Tibial nerve (tissue), 3 donors: ENCODE results near the gene SNX20.

ENCODE experiments used
- POLR2A ChIP-seq, 2 donors: fragments of 450-650 bp; IDR thresholded peaks; one replicate each; pipeline ENCODE4 v1.6.1; 2017; ENCODE audit warnings: antibody characterized with exemption in 2 of 2, mild to moderate bottlenecking in 2 of 2, moderate library complexity in 2 of 2
- TF ChIP-seq, protein P1 (sequence below), 5 experiments: fragments of 200-600 bp in 3 of 5; fragments of 450-650 bp in 2 of 5; sonication (generic) in 3 of 5; IDR thresholded peaks; one replicate each; pipeline ENCODE4 v1.5.1; 2016 to 2019; ENCODE audit warnings: antibody characterized with exemption in 5 of 5, mild to moderate bottlenecking in 3 of 5, moderate library complexity in 2 of 5

DNA sequence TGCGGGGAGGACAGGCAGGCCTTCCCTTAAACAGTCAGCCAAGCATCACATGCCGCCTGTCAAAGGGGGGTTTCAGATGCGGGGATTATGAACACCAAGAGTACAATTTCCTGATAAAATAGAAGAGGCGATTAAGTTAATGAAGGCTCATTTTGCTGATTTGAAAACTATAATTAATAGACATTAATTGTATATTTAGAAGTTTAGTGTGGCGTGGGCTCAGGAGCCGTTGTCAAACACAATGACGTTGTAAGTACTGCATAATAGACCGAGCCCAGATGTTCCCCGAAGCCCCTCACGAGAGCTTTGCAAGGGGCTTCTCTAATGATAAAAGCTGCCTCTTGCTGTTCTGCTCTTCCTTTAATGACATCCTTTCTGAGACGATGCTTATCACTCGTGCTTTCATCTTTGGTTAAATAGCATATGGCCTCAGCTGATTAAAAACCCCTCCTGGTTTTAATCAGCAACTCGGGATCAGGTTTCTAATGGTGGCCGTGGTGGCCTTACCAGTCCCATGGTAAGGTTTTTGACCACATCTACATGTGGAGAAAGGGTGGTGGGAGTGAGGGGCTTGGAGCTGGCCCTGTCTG is 28.2 kb downstream of the SNX20 start:
- TF ChIP-seq, protein P1, sequence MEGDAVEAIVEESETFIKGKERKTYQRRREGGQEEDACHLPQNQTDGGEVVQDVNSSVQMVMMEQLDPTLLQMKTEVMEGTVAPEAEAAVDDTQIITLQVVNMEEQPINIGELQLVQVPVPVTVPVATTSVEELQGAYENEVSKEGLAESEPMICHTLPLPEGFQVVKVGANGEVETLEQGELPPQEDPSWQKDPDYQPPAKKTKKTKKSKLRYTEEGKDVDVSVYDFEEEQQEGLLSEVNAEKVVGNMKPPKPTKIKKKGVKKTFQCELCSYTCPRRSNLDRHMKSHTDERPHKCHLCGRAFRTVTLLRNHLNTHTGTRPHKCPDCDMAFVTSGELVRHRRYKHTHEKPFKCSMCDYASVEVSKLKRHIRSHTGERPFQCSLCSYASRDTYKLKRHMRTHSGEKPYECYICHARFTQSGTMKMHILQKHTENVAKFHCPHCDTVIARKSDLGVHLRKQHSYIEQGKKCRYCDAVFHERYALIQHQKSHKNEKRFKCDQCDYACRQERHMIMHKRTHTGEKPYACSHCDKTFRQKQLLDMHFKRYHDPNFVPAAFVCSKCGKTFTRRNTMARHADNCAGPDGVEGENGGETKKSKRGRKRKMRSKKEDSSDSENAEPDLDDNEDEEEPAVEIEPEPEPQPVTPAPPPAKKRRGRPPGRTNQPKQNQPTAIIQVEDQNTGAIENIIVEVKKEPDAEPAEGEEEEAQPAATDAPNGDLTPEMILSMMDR (IDR thresholded peaks at IDR 0.05): no peak
- TF ChIP-seq POLR2A (IDR thresholded peaks at IDR 0.05): no peak
